GM21447 (cell line): ENCODE results near the gene FAM156A.
A peak's percentile ranks its signal among the peaks of the same experiment; 100 is the strongest.
"Not testable (repeated sequence)": the region's sequence is repeated elsewhere in the genome, so short reads cannot be mapped to it uniquely, and the experiment has no call there.

ENCODE experiments used
- ATAC-seq: cut with Tn5 transposase; IDR thresholded peaks from one replicate; pipeline ENCODE4 v1.9.1; 2021; ENCODE audit not compliant: unreplicated experiment

Gene FAM156A, protein sequence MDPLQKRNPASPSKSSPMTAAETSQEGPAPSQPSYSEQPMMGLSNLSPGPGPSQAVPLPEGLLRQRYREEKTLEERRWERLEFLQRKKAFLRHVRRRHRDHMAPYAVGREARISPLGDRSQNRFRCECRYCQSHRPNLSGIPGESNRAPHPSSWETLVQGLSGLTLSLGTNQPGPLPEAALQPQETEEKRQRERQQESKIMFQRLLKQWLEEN

DNA sequence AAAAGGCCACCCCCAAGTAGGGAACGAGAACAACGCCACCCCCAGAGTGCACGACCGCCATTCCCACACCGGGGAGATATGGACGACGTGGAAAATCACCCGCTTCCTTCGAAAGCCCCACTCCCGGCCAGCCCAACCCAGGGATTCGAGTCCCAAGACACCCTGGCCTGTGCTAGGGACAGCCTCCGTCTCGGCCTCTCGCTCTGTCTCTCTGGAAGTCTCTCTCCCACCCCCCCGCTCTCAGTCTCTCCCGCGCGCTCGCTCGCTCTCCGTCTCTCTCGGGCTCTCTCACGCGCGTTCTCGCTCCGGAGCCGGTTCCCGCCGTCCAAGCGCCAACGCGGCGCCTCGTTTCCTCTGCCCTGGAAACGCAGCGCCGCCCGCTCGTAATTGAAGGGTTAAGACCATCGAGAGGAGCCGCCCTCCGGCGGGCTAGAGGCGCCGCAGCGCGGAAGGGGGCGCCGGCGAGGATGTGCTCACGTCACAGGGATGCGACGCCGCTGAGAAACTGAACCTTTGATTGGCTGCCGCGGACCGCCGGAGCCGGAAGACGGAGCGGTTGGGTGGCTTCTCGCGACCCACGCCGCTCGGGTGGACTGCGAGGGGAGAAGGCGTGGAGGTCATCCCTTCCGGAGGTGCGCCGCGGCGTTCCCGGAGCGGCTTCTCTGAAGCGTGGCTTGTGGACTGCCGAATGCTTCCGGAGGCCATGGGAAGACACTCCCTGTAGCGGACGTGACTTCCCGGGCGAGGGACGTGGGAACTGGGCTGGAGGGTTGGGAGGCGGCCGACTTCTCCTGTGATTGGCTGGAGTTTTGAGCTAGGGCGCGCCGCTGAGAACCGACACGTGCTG is at the start of gene FAM156A:
FAM156A (minus strand) TSS at position 406 of the 847 bp plus-strand sequence. CDS start 9,930 bp downstream, outside the sequence.
- ATAC-seq, result peak; percentile 70

DNA sequence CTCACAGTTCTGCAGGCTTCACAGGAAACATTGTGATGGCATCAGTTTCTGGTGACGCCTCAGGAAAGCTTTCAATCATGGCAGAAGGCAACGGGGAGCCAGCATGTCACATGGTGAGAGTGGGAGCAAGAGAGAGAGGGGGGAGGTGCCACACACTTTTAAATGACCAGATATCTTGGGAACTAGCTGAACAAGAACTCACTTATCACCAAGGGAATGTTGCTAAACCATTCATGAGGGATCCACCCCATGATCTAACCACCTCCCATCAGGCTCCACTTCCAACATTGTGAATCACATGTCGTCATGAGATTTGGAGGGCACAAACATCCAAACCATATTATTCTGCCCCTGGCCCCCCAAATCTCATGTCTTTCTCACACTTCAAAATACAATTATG is 47.0 kb upstream of the FAM156A start:
- ATAC-seq, result no peak

DNA sequence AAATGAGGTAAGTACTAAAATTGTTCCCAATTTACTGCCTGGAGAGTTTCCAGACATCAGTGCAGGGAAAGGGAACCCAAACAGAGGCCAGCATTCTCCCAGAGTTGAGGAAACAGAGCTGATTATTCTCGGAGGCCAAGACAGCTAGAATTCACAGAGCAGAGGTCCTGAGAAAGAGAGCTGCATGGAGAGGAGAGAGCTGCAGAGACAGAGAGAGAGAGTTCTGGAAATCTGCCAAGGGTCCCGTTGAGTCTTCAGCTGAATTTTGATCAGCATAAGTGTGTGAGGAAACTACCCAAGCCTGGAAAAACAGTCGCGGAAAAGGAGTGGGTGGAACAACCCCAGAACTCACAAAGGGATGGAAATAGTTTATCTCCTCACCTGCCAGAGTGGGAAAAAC is 46.5 kb upstream of the FAM156A start:
- ATAC-seq, result no peak

DNA sequence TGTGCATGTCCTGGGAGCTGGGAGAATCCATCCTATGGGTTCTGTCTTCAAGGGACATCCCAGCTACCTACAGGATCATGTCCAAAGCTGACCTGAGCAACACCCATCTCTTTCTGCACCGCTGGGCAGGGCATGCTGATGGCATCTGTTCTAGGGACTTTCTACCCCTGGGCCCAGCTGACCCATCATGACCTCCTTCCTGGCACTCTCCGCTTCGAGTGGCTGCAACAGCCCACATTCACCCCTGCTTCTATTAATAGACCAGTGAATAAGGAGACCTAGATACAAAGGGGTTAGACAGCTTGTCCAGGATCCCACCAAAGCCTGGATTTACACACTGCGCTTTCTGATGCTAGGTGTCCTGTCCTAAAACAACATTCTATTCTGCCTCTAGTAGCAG is 45.7 kb upstream of the FAM156A start:
- ATAC-seq, result no peak

GRCh38 chrX:53003111-53003510 is 44.8 kb upstream of the FAM156A start:
- ATAC-seq, result no peak

- ATAC-seq, result no peak
Observed at GRCh38 chrX:53001958-53002357, 43.6 kb upstream of the FAM156A start.

DNA sequence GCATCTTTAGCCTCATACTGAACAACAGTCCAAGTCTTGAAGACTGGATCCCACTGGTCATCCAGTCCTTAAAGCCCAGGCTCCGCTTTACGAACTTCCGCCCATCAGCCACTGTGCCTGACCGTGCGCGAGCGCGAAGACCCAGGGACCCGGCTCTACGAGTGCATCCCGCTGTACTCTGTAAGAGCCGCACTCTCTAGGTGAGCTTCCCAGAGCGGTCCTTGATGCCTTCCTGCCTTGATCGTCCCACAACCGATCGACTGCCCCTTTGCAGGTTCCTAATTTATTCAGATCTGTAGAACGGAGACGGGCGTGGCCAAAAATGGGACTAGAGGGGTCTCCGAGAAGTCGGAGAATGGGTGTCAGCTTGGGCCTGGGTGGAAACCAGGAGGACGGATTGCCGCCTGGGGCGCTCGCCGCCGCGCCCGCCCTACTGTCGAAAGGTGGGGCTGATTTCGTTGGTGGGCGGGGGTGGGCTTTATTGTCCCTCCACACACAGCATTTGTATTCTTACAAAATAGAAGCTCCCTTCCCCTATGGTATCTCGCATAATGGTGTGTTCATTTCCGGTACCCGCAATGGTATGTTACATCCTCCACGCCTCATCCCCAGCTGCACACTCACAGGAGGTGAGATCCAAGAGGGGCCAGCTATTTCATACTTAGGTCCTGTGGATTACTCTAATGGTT is 42.3 kb upstream of the FAM156A start:
- ATAC-seq, result no peak

DNA sequence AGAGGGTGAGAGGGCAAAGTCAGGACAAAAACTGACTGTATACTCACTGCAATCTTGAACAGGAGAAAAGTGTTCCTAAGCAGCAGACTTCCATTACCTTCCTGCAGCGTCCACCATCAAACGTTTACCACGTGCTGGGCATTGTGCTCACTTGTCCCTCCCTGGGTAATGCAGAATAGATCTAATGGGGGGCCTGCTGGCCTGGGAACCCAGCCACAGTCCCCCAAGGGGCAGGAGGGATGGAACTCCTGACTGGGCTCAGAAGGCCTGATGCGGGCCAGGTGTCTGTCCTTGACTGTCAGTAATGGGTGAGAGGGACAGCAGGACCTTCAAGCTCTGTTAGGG is 37.6 kb upstream of the FAM156A start:
- no peak for ATAC-seq

- ATAC-seq, result peak; percentile 98
Observed at GRCh38 chrX:52995135-52995986, 37.0 kb upstream of the FAM156A start.

DNA sequence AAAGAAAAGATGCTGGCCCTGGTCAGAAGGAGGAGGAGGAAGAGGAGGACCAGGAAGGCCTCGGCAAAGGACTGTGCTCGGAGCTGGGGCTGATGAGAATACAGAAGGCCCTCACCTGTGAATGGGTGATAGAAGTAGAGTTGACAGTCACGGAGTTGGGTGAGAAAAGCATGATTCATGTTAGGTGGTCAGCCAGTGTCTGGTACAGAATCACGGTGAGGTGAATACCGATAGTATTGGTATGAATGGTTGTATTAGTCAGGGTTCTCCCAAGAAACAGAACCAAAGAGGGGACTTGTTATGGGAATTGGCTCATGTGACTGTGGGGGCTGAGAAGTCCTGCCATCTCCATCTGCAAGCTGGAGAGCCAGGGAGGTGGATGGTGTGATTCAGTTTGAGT is 32.5 kb upstream of the FAM156A start:
- no peak for ATAC-seq

- ATAC-seq, result peak; percentile 89
Observed at GRCh38 chrX:52990011-52990631, 31.8 kb upstream of the FAM156A start.

DNA sequence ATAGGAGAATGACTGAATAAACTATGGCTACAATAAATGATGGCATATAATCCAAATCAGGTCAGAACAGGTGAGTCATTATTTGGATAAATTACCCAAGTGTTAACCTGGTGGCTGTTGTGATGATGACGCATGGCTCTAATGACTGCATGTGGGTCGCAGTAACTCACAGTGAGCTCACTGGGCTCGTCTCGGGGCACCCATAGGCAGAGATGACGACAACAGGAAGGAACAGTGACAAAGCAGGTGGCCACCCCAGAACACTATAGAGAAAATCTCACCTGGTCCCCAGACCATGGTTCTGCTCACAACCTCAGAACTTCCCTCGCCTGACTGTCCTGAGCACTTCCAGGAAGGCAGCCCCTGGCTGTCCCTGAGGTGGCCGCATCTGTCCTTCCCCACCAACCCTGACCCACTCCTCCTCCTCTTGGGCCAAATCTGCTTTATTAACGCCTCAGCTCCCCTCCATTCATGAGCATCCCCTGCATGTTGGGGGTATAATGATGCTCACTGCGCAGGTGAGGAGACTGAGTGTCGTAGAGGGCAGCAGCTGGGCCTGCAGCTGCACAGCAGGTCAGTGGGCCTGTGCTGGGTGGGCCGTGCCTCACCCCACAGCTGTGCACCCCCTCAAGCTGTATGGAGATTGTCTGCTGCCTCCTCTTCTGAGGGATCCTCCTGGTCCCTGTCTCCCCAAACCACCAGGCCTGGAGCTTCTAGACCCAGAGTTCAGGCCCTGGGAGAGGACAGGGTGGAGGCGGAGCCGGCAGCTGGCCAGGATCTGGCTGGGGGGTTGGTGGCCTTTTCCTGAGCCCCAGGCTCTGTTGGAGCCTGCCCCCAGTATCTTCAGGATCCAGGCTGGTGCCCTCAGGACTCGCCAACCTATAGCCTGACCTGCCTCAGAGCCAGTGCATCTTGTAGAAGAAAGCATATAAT is 30.9 kb upstream of the FAM156A start:
- ATAC-seq, result no peak

DNA sequence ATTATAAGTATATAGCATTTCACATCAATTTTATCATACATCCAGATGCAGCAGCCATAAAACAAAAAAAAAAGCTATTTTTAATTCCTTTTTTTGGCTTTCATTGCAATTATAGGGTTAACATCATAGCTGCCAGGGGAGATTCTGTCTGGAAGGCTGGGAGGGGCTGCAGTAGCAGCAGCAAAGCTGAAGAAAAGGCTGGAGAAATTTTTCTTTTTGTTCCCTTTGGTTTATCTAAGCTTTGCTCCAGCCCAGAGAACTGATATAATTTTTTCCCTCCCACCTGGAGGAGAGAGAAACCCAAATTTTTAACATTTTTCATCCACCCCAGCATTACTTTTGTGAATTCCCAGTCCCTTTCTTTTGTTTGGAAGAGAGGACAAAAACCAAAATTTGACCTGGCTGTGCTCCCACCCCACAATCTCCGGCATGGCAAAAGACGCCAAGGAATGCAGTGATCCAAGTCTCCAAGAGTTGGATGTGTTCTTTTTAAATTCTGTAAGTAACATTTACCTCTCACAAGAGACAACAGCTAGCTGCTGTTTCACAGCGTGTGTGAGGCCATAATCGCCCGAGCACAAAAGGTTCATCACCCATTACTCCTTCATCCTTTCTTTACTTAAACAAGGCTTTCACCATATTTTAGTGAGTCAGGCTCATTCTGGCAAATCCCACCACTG is 25.1 kb upstream of the FAM156A start:
- no peak for ATAC-seq

GRCh38 chrX:52979993-52980392 is 21.7 kb upstream of the FAM156A start:
- no peak for ATAC-seq

DNA sequence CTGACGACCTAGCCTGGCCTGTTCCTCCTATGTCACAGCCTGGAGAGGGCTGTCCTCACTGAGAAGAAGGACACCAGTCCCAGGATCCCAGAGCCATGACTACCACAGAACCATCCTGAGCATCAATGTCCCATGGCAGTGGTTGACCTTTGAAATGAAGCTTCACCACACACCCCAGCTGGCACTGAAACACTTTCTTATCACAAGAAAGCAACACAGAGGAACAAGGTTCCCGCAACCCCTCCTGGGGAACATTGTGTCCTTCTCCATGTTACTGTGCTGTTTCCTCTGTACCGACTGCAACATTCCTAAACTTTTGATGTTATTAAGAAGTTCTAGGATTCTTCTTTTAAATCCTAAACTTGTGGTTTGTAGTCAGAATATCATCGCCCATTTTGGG is 21.2 kb upstream of the FAM156A start:
- no peak for ATAC-seq

DNA sequence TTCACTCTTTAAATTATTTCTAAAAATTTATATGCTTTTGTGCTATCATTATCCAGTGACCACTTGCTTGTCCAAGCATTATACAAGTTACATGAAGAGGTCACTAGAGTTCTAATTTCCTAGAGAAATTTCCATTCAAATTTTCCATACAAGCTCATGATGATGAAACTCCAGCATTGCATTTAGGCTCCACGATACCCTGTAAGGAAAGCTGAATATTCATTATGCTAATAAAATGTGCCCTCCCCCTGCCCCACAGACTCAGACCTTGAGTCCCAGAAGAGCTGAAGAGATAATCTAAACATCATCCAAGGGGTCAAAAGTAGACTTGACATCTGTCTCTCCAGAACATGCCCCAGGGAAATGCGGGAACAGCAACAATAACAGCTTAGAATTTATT is 19.6 kb upstream of the FAM156A start:
- no peak for ATAC-seq

DNA sequence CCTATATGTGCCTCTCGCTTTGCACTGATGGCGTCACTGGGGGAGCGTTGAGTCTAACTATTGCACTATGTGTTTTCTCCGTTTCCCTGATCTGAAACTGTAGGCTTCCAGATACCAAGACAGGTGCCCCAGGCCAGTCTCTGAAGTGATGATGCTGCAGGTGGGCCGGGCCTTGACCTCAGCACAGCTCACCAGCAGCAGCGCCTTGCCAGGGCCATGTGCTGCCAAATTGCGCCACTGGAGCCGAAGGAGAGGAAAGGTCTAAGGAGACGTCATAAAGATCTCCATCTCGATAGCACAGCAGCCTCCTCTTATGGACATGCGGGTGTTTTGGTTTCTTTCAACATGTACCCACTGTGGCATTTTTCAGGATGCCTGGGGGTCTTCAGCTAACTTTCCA is 17.3 kb upstream of the FAM156A start:
- not testable (repeated sequence) for ATAC-seq

- not testable (repeated sequence) for ATAC-seq
Observed at GRCh38 chrX:52974336-52974992, 16.1 kb upstream of the FAM156A start.
